Neuronal stem cell (in vitro differentiated cells): ENCODE results near the gene LRMDA.

ENCODE experiments used
- DNase-seq: peaks from one replicate; pipeline ENCODE4 v3.0.0-alpha.2; 2013; ENCODE audit warnings: low spot score
- H2AFZ ChIP-seq: one replicate; pipeline ENCODE4 v1.6.1; 2013; ENCODE audit warnings: mild to moderate bottlenecking, low read length, inconsistent platforms
- H2AK5ac ChIP-seq: 2 replicates; pipeline ENCODE4 v1.6.1; 2013; ENCODE audit warnings: low read depth, mild to moderate bottlenecking, inconsistent platforms, low read length, moderate library complexity, mixed read lengths
- H2BK120ac ChIP-seq: 2 replicates; pipeline ENCODE4 v1.6.1; 2013; ENCODE audit warnings: low read depth, mild to moderate bottlenecking, inconsistent platforms, low read length, moderate library complexity, mixed read lengths
- H2BK12ac ChIP-seq: one replicate; pipeline ENCODE4 v1.6.1; 2013; ENCODE audit warnings: low read length, inconsistent platforms
- H2BK15ac ChIP-seq: 2 replicates; pipeline ENCODE4 v1.6.1; 2013; ENCODE audit warnings: mild to moderate bottlenecking, low read length, inconsistent platforms, mixed read lengths
- H2BK5ac ChIP-seq: one replicate; pipeline ENCODE4 v1.6.1; 2013; ENCODE audit warnings: inconsistent platforms, mild to moderate bottlenecking, low read length, moderate library complexity
- H3K14ac ChIP-seq: one replicate; pipeline ENCODE4 v1.6.1; 2013; ENCODE audit warnings: low read length, inconsistent platforms
- H3K18ac ChIP-seq: 2 replicates; pipeline ENCODE4 v1.6.1; 2013; ENCODE audit warnings: low read length, inconsistent platforms
- H3K23ac ChIP-seq: 2 replicates; pipeline ENCODE4 v1.6.1; 2013; ENCODE audit warnings: low read depth, mild to moderate bottlenecking, mixed read lengths, low read length, inconsistent platforms; ENCODE audit not compliant: poor library complexity
- H3K27ac ChIP-seq: replicated peaks from 3 replicates; pipeline ENCODE4 v1.5.1; 2013; ENCODE audit warnings: low read length, inconsistent platforms
- H3K27me3 ChIP-seq, 3 experiments: 2 replicates each; pipeline ENCODE4 v1.6.1; 2013; ENCODE audit warnings: low read length in 3 of 3, mild to moderate bottlenecking in 2 of 3, inconsistent platforms in 1 of 3, low read depth in 1 of 3, mixed read lengths in 1 of 3, moderate library complexity in 1 of 3; ENCODE audit not compliant: control insufficient read depth in 3 of 3, insufficient read depth in 3 of 3
- H3K36me3 ChIP-seq, 2 donors: replicated peaks in 1 of 2; 2 replicates each; pipeline ENCODE4 v1.6.1; 2013; ENCODE audit warnings: low read length in 2 of 2; ENCODE audit not compliant: control insufficient read depth in 2 of 2, insufficient read depth in 2 of 2
- H3K4ac ChIP-seq: 2 replicates; pipeline ENCODE4 v1.6.1; 2013; ENCODE audit warnings: inconsistent platforms, mild to moderate bottlenecking, low read length, moderate library complexity
- H3K4me1 ChIP-seq, 2 donors: 1 replicate in 1 of 2; 2 replicates in 1 of 2; pipeline ENCODE4 v1.6.1; 2013; ENCODE audit warnings: low read length in 2 of 2, low read depth in 1 of 2; ENCODE audit not compliant: control insufficient read depth in 2 of 2, insufficient read depth in 1 of 2
- H3K4me2 ChIP-seq: one replicate; pipeline ENCODE4 v1.6.1; 2013; ENCODE audit warnings: mild to moderate bottlenecking, low read length, inconsistent platforms; ENCODE audit not compliant: insufficient read depth, poor library complexity, severe bottlenecking
- H3K4me3 ChIP-seq, 2 donors: 2 replicates each; pipeline ENCODE4 v1.5.1; 2013; ENCODE audit warnings: low read length in 2 of 2, mild to moderate bottlenecking in 2 of 2, inconsistent platforms in 1 of 2, moderate library complexity in 1 of 2
- H3K79me1 ChIP-seq: one replicate; pipeline ENCODE4 v1.6.1; 2013; ENCODE audit warnings: low read depth, mild to moderate bottlenecking, inconsistent platforms, low read length, moderate library complexity
- H3K9ac ChIP-seq: one replicate; pipeline ENCODE4 v1.6.1; 2013; ENCODE audit warnings: mild to moderate bottlenecking, low read depth, low read length, inconsistent platforms; ENCODE audit not compliant: poor library complexity
- H3K9me3 ChIP-seq, 2 donors: replicated peaks in 1 of 2; 2 replicates each; pipeline versions ENCODE3 to v1.6.1; 2013; ENCODE audit warnings: low read length in 2 of 2, mild to moderate bottlenecking in 2 of 2, inconsistent platforms in 1 of 2, low read depth in 1 of 2, mixed read lengths in 1 of 2, moderate library complexity in 1 of 2; ENCODE audit not compliant: control insufficient read depth in 2 of 2, insufficient read depth in 1 of 2
- H4K8ac ChIP-seq: one replicate; pipeline ENCODE4 v1.6.1; 2013; ENCODE audit warnings: low read depth, mild to moderate bottlenecking, inconsistent platforms, low read length, moderate library complexity
- H4K91ac ChIP-seq: one replicate; pipeline ENCODE4 v1.6.1; 2013; ENCODE audit warnings: low read length, low read depth, mild to moderate bottlenecking, inconsistent platforms; ENCODE audit not compliant: poor library complexity
- WGBS, 2 donors: extraction: QIAGEN DNeasy Blood & Tissue Kit; methylation state at CpG; one replicate each; pipeline ENCODE4 v1.1.7; 2013; ENCODE audit warnings: missing lambda C conversion rate in 2 of 2, mixed read lengths in 1 of 2; ENCODE audit not compliant: insufficient read length in 2 of 2, insufficient replicate concordance in 1 of 2; ENCODE audit errors: extremely low coverage in 2 of 2; 5-methylcytosine and 5-hydroxymethylcytosine counted together

Gene LRMDA

DNA sequence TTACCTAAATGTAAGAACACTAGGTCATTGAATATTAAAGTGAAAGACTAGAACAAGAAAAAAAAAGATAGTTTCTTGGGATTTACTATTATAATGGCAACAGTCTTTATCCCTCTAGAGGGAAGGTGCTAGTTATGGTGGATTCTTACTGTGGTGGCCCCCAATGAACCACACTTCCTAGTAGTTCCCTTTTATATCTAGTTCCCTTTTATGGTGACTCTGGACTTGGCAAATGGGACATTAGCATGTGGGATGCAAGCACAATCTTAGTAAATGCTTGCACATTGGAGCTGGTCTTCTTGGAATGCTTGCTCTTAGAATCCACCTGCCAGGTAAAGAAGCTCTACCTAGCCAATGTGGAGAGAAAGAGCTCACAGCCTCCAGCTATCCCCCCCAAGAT is 430.2 kb downstream of the LRMDA start:
- Histone ChIP-seq H3K27me3 (no peaks in the 10 kb centered on the region), H2AFZ (no peak overlapping the region)

DNA sequence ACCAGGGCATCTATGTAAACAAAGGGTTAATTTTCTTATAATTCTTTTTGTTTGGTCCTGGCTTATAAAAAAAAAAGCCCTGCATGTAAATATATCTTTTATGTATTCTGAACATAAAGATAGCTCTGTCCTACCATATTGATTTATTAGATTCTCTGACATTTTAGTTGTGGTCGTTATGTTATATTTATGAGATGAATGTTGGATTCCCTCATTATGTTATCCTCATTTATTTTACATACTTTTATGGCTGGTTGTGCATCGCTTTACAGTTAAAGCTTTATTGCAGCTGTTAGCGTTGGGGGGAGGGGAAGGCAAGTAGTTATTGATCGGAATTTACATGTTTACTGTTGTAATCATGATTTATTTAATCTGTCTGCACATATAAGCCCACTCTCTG is 431.5 kb downstream of the LRMDA start:
- H2BK15ac ChIP-seq = no peak overlapping the region
- no peak overlapping the region for H2AK5ac ChIP-seq
- H3K18ac ChIP-seq = no peak overlapping the region
- no peak overlapping the region for H2BK12ac ChIP-seq
- DNase-seq = no peak
- peaks cover 0 to 2% of the 10 kb centered on the region in 2 donors for H3K4me1 ChIP-seq
- no peak overlapping the region for H3K4me2 ChIP-seq
- WGBS, 2 donors = no CpG with 5 or more reads among the region's 4 CpGs
- H3K4ac ChIP-seq = no peak overlapping the region
- H3K14ac ChIP-seq = no peak overlapping the region
- no peaks in the 10 kb centered on the region for H3K36me3 ChIP-seq
- H2BK5ac ChIP-seq = no peak overlapping the region
- no peaks in the 10 kb centered on the region for H3K79me1 ChIP-seq
- no peaks in the 10 kb centered on the region for H3K27me3 ChIP-seq
- no peak overlapping the region for H3K9ac ChIP-seq
- no peak overlapping the region for H4K91ac ChIP-seq
- no peaks in the 10 kb centered on the region for H3K9me3 ChIP-seq
- H3K4me3 ChIP-seq = no peak overlapping the region
- no peak overlapping the region for H4K8ac ChIP-seq
- H3K27ac ChIP-seq = no peak overlapping the region
- no peak overlapping the region for H3K23ac ChIP-seq
- no peak overlapping the region for H2AFZ ChIP-seq
- no peak overlapping the region for H2BK120ac ChIP-seq

More for the DNA sequence above, 430.2 kb downstream of the LRMDA start:
- H3K27ac ChIP-seq = no peak overlapping the region
- H3K14ac ChIP-seq = no peak overlapping the region
- H3K4me1 ChIP-seq = peaks cover 0 to 2% of the 10 kb centered on the region in 2 donors
- no peak overlapping the region for H3K4me3 ChIP-seq
- no peak overlapping the region for H3K18ac ChIP-seq
- H2AK5ac ChIP-seq = no peak overlapping the region
- H3K23ac ChIP-seq = no peak overlapping the region
- H2BK5ac ChIP-seq = no peak overlapping the region
- no peak overlapping the region for H3K4me2 ChIP-seq
- H4K91ac ChIP-seq = no peak overlapping the region
- H3K4ac ChIP-seq = no peak overlapping the region
- no peaks in the 10 kb centered on the region for H3K36me3 ChIP-seq
- no peak overlapping the region for H4K8ac ChIP-seq
- H2BK120ac ChIP-seq = no peak overlapping the region
- H2BK15ac ChIP-seq = no peak overlapping the region
- no peaks in the 10 kb centered on the region for H3K9me3 ChIP-seq
- no peak overlapping the region for H2BK12ac ChIP-seq
- no peaks in the 10 kb centered on the region for H3K79me1 ChIP-seq
- DNase-seq = no peak
- no peak overlapping the region for H3K9ac ChIP-seq

DNA sequence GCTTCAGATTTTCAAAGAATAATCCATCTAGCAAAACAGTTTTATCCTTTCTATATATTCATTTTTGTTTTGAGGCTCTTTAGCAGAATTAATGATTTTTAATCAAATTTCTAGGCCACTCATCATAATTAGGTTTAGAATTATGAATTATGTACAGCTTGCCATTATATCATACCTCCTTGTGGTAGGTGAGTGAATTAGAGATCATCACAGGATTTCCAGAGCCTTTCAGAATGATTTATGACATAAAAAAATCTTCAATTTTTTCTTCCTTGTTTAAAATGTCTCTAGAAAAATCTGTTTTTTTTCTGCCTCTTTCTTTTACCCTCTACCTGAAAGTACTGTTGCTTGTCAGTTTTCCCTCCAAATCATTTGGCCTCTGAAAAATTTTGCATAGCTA is 433.3 kb downstream of the LRMDA start:
- no peak overlapping the region for H3K4me3 ChIP-seq
- no peak overlapping the region for H3K27ac ChIP-seq
- H2BK5ac ChIP-seq = no peak overlapping the region
- no peak overlapping the region for H2AFZ ChIP-seq
- no peak overlapping the region for H3K14ac ChIP-seq
- H3K9me3 ChIP-seq = no peaks in the 10 kb centered on the region
- no peaks in the 10 kb centered on the region for H3K27me3 ChIP-seq
- H2AK5ac ChIP-seq = no peak overlapping the region
- no peaks in the 10 kb centered on the region for H3K36me3 ChIP-seq
- no peak overlapping the region for H2BK15ac ChIP-seq
- peaks cover 0 to 2% of the 10 kb centered on the region in 2 donors for H3K4me1 ChIP-seq
- no peak overlapping the region for H3K4ac ChIP-seq
- H3K4me2 ChIP-seq = no peak overlapping the region
- no peak overlapping the region for H2BK12ac ChIP-seq
- no peak overlapping the region for H3K18ac ChIP-seq
- H4K91ac ChIP-seq = no peak overlapping the region
- H3K23ac ChIP-seq = no peak overlapping the region
- no peak overlapping the region for H3K9ac ChIP-seq
- no peak for DNase-seq
- H4K8ac ChIP-seq = no peak overlapping the region
- no peak overlapping the region for H2BK120ac ChIP-seq
- no peaks in the 10 kb centered on the region for H3K79me1 ChIP-seq

DNA sequence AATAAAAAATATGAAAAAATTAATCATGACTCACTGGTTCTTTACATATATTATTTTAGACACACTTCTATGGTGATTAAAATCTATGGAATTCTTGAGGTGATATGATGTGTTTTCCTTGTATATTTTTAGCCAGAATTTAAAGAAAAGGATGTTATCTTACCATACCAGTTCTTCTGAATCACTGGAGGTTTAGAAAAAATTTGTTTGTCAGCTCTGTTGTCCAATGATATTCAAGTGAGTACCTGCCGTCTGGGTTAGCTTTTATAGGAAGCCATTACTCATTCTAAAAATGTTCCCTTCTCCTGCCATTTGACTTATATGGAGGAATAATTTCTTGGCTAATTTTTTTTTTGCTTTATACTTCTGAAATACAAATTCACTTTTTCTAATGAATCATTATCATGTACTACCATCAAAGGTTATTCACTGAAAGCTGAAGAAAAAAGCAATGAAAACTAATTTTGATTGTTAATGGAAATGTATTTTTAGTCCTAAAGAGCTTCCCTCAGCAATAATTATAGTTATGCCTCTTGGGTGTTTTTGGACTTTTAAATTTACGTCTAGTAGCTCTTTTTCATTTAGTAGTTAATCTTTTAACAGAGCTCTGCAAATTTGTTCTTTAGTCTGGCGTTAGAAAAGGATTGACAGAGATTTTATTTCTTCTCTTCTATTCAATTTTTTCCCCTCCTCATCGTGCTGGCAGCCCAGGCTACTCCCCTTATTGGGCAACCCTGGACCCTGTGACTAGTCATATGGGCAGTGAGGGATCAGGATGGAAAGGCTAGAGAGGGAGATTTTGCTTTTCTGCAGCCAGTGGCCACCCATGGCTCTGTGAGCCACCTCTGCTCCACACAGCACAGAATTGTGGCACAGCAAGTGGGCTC is 434.2 kb downstream of the LRMDA start:
- Histone ChIP-seq H3K36me3 (no peaks in the 10 kb centered on the region), H3K27me3 (no peaks in the 10 kb centered on the region), H3K9me3 (no peaks in the 10 kb centered on the region), H3K4me3 (no peak overlapping the region), H3K23ac (no peak overlapping the region), H3K4ac (no peak overlapping the region), H2BK5ac (no peak overlapping the region), H3K79me1 (no peaks in the 10 kb centered on the region), H2AFZ (no peak overlapping the region), H3K18ac (no peak overlapping the region), H3K4me1 (peaks cover 0 to 2% of the 10 kb centered on the region in 2 donors), H3K4me2 (no peak overlapping the region), H4K91ac (no peak overlapping the region), H3K27ac (no peak overlapping the region), H3K9ac (no peak overlapping the region), H2BK12ac (no peak overlapping the region), H2BK120ac (no peak overlapping the region), H4K8ac (no peak overlapping the region), H2AK5ac (no peak overlapping the region), H2BK15ac (no peak overlapping the region), H3K14ac (no peak overlapping the region)
- WGBS, 2 donors = no CpG with 5 or more reads among the region's 4 CpGs
- DNase-seq = no peak
